GM12892 (cell line): Measurements from ENCODE around the gene TICAM1.

Source experiments
- POLR2A ChIP-seq: IDR thresholded peaks from 2 replicates; pipeline ENCODE4 v1.6.1; 2011; ENCODE audit warnings: low read depth, low read length, control low read depth
- POLR2AphosphoS5 ChIP-seq: IDR thresholded peaks from 2 replicates; pipeline ENCODE4 v1.6.1; 2011; ENCODE audit warnings: low read depth, low read length, control low read depth

DNA sequence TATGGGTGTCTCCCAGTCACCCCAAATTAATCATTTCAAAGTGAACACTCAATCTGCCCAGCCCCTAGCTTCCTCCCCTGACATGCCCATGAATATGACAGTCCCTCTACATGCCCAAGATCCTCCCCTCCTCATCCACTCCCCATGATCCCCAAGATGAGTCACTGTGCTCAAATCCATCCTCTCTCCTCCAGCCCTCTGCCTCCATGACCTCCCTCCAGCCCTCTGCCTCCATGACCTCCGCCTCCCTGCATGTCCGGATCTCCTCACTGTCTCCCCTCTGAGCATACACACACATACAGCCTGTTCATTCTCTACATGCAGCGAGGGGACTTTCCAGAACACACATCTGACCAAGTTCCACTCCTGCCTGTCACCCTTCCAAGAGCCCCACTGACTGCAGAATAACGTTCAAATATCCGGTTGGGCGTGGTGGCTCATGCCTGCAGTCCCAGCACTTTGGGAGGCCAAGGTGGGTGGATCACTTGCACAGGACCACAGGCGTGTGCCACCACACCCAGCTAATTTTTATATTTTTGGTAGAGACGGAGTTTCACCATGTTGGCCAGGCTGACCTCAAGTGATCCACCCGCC lies 58.4 kb downstream of the TICAM1 start:
- TF ChIP-seq POLR2A (no peak), POLR2AphosphoS5 (no peak)
